Sigmoid colon (tissue), 7 donors: ENCODE measurements around the gene GPATCH8. TPM values are rescaled to one million over a fixed set of nuclear protein-coding genes. Genes with fewer than 3 reads are reported as not detected.

Source experiments
- DNase-seq: peaks from one replicate; pipeline ENCODE4 v3.0.0-alpha.2; 2019
- H3K27ac ChIP-seq, 4 donors: fragments of 200-600 bp; sonication (generic); one replicate each; pipeline ENCODE4 v1.5.1; 2016 to 2019; ENCODE audit warnings: mild to moderate bottlenecking in 1 of 4
- H3K27me3 ChIP-seq, 3 donors: fragments of 200-600 bp; sonication (generic); one replicate each; pipeline ENCODE4 v1.5.1; 2019; ENCODE audit warnings: mild to moderate bottlenecking in 1 of 3
- H3K36me3 ChIP-seq, 4 donors: fragments of 200-600 bp; sonication (generic); one replicate each; pipeline ENCODE4 v1.5.1; 2016 to 2019
- H3K4me1 ChIP-seq, 4 donors: fragments of 200-600 bp; sonication (generic); one replicate each; pipeline ENCODE4 v1.5.1; 2017 to 2019
- H3K4me3 ChIP-seq, 4 donors: fragments of 200-600 bp; sonication (generic); one replicate each; pipeline ENCODE4 v1.5.1; 2017 to 2019; ENCODE audit warnings: mild to moderate bottlenecking in 2 of 4, moderate library complexity in 1 of 4
- H3K9me3 ChIP-seq, 4 donors: fragments of 200-600 bp in 3 of 4; sonication (generic) in 3 of 4; one replicate each; pipeline versions ENCODE4 v1.5.1 to v1.6.1; 2013 to 2019
- EP300 ChIP-seq, 4 donors: sonication (generic); formaldehyde crosslinking; IDR thresholded peaks; one replicate each; pipeline ENCODE4 v1.6.1; 2017; ENCODE audit warnings: antibody characterized with exemption in 4 of 4
- POLR2A ChIP-seq, 2 donors: fragments of 450-650 bp; IDR thresholded peaks; one replicate each; pipeline ENCODE4 v1.6.1; 2016; ENCODE audit warnings: antibody characterized with exemption in 2 of 2, mild to moderate bottlenecking in 2 of 2, moderate library complexity in 2 of 2
- POLR2AphosphoS5 ChIP-seq, 4 donors: sonication (generic); formaldehyde crosslinking; IDR thresholded peaks; one replicate each; pipeline ENCODE4 v1.6.1; 2017; ENCODE audit warnings: antibody characterized with exemption in 4 of 4
- WGBS, 2 donors: extraction: QIAGEN DNeasy Blood & Tissue Kit; methylation state at CpG; one replicate each; pipeline ENCODE4 v1.1.7; 2013; 5-methylcytosine and 5-hydroxymethylcytosine counted together
- intact Hi-C: fragments of 100-400 bp; cut with DNase I; formaldehyde crosslinking; loops from one replicate; pipeline ENCODE4 v1.15.1; 2023
- polyA plus RNA-seq, 3 donors: library from polyadenylated mRNA; stranded (reverse); fragments of 200-250 nt; gene quantifications; one replicate each; pipeline ENCODE4 v1.2.3, GENCODE V29; 2013
- small RNA-seq, 3 donors: library from RNA; depleted of rRNA; stranded (forward); fragments of <200 nt; gene quantifications; one replicate each; pipeline ENCODE3, GENCODE V24; 2016
- total RNA-seq, 4 donors: library from RNA; depleted of rRNA; stranded (reverse); fragments of >200 nt; gene quantifications; one replicate each; pipeline ENCODE4 v1.1.0, GENCODE V29; 2016
- TF ChIP-seq, protein P1 (sequence below), 4 experiments: fragments of 450-650 bp in 3 of 4; fragments of 200-600 bp in 1 of 4; IDR thresholded peaks; one replicate each; pipeline ENCODE4 v1.5.1; 2016 to 2019; ENCODE audit warnings: antibody characterized with exemption in 4 of 4, mild to moderate bottlenecking in 3 of 4, moderate library complexity in 2 of 4
- donor health status: healthy with polysubstance abuse.
- donor health status: Bipolar disorder and iron deficiency.
- donor health status: healthy.

The GPATCH8 gene
- total and polyA plus RNA-seq, 7 donors, result 4.8 to 43.2 (median 27.5) TPM

DNA sequence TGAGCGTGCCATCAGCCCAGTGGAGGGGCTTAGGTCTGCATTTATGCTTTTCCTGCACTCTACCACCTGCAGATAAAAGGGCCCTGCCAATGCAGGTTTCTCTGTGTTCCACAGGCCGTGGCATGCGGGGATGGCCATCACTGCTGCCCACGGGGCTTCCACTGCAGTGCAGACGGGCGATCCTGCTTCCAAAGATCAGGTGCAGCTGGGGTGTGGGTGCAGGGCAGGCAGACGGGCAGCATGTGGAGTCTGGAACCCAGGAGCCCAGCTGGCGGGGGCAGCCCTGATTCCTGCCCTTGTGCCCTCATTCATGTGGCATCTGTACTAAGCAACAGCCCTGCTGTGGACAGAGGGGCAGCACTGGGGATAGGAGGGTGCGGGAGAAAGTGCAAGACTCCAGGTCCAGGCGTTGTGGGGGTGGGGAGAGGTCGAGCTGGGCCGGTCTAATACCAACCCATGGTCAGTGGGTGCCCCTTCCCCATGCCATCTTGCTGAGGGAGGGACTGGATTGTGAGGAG lies 153.6 kb downstream of the GPATCH8 start:
- intact Hi-C loops, result loop anchor here (5.0 kb wide), 2 partner anchors 42 to 137 kb away; partner anchors contain the start of gene RUNDC3A
- no peak for DNase-seq
- H3K27ac ChIP-seq, result no peak overlapping the region
- H3K4me3 ChIP-seq, result no peak overlapping the region
- 91% methylated on average over 12 of the region's 12 CpGs for WGBS, 2 donors
- peaks cover 0 to 18% (median 16%) of the 10 kb centered on the region in 4 donors for H3K4me1 ChIP-seq
- TF ChIP-seq POLR2A (IDR thresholded peaks at IDR 0.05) (no peak), POLR2AphosphoS5 (IDR thresholded peaks at IDR 0.05) (no peak), EP300 (IDR thresholded peaks at IDR 0.05) (no peak)
- TF ChIP-seq, protein P1, sequence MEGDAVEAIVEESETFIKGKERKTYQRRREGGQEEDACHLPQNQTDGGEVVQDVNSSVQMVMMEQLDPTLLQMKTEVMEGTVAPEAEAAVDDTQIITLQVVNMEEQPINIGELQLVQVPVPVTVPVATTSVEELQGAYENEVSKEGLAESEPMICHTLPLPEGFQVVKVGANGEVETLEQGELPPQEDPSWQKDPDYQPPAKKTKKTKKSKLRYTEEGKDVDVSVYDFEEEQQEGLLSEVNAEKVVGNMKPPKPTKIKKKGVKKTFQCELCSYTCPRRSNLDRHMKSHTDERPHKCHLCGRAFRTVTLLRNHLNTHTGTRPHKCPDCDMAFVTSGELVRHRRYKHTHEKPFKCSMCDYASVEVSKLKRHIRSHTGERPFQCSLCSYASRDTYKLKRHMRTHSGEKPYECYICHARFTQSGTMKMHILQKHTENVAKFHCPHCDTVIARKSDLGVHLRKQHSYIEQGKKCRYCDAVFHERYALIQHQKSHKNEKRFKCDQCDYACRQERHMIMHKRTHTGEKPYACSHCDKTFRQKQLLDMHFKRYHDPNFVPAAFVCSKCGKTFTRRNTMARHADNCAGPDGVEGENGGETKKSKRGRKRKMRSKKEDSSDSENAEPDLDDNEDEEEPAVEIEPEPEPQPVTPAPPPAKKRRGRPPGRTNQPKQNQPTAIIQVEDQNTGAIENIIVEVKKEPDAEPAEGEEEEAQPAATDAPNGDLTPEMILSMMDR (IDR thresholded peaks at IDR 0.05), result no peak
- no peaks in the 10 kb centered on the region for H3K9me3 ChIP-seq
- H3K36me3 ChIP-seq, result peaks cover 0 to 43% (median 29%) of the 10 kb centered on the region in 4 donors
- no peaks in the 10 kb centered on the region for H3K27me3 ChIP-seq

GRCh38 chr17:44348988-44349364 lies 154.2 kb downstream of the GPATCH8 start:
- Histone ChIP-seq H3K4me1 (peaks cover 0 to 23% (median 21%) of the 10 kb centered on the region in 4 donors), H3K36me3 (peaks cover 0 to 43% (median 29%) of the 10 kb centered on the region in 4 donors), H3K27ac (no peak overlapping the region), H3K27me3 (no peaks in the 10 kb centered on the region), H3K4me3 (no peak overlapping the region), H3K9me3 (no peaks in the 10 kb centered on the region)
- WGBS, 2 donors, result 91 to 92% methylated on average over 6 of the region's 6 CpGs
- intact Hi-C loops, result loop anchor here (5.0 kb wide), 2 partner anchors 42 to 137 kb away; partner anchors contain the start of gene RUNDC3A
- no peak for DNase-seq
- TF ChIP-seq POLR2A (IDR thresholded peaks at IDR 0.05), result no peak
- TF ChIP-seq EP300 (IDR thresholded peaks at IDR 0.05), result no peak
- TF ChIP-seq POLR2AphosphoS5 (IDR thresholded peaks at IDR 0.05), result no peak

- no peaks in the 10 kb centered on the region for H3K27me3 ChIP-seq
- H3K9me3 ChIP-seq, result no peaks in the 10 kb centered on the region
- 71 to 87% methylated on average over 9 of the region's 9 CpGs for WGBS, 2 donors
- H3K4me1 ChIP-seq, result peaks cover 0 to 21% (median 18%) of the 10 kb centered on the region in 4 donors
- H3K36me3 ChIP-seq, result peaks cover 0 to 43% (median 29%) of the 10 kb centered on the region in 4 donors
- intact Hi-C loops, result loop anchor here (5.0 kb wide), 2 partner anchors 41 to 136 kb away; partner anchors contain the start of gene RUNDC3A
- TF ChIP-seq POLR2AphosphoS5 (IDR thresholded peaks at IDR 0.05) (no peak), EP300 (IDR thresholded peaks at IDR 0.05) (no peak), POLR2A (IDR thresholded peaks at IDR 0.05) (no peak)
- TF ChIP-seq, protein P1 (IDR thresholded peaks at IDR 0.05), result no peak
- no peak overlapping the region for H3K27ac ChIP-seq
- H3K4me3 ChIP-seq, result no peak overlapping the region
- DNase-seq, result no peak
Measured at GRCh38 chr17:44348234-44348987, 154.8 kb downstream of the GPATCH8 start.

Small RNAs within 50 kb of the gene (small RNA-seq; reads per million reads assigned to genes)
- 0 reads per million in 3 donors for gene RN7SL258P

Other genes with a start within 250 kb of the GPATCH8 start
- gene SLC4A1, start 235.3 kb downstream of the GPATCH8 start, total RNA-seq, result under 1 TPM in 1 of 4 donors, not detected in 3; under 0.01 TPM
- under 1 TPM in 1 of 3 donors, not detected in 2; 0.23 TPM for gene SLC4A1, start 235.3 kb downstream of the GPATCH8 start, polyA plus RNA-seq
- 10 to 100 TPM in 1 of 4 donors, 1 to 10 TPM in 3; 1.2 to 10.5 (median 6.0) TPM for gene RUNDC3A, start 194.8 kb downstream of the GPATCH8 start, total RNA-seq
- gene RUNDC3A, start 194.8 kb downstream of the GPATCH8 start, polyA plus RNA-seq, result 1 to 10 TPM in 2 of 3 donors, under 1 TPM in 1; 0.46 to 2.5 (median 1.2) TPM
- gene SLC25A39, start 178.6 kb downstream of the GPATCH8 start, total RNA-seq, result 10 to 100 TPM; 39.0 to 51.8 (median 43.3) TPM
- gene SLC25A39, start 178.6 kb downstream of the GPATCH8 start, polyA plus RNA-seq, result 100 to 1,000 TPM; 121 to 163 (median 136) TPM
- 100 to 1,000 TPM; 141 to 245 (median 171) TPM for gene GRN, start 158.1 kb downstream of the GPATCH8 start, total RNA-seq
- 100 to 1,000 TPM in 2 of 3 donors, 10 to 100 TPM in 1; 69.7 to 245 (median 218) TPM for gene GRN, start 158.1 kb downstream of the GPATCH8 start, polyA plus RNA-seq
- gene FAM171A2, start 139.6 kb downstream of the GPATCH8 start, total RNA-seq, result 1 to 10 TPM in 3 of 4 donors, under 1 TPM in 1; 0.66 to 1.7 (median 1.5) TPM
- gene FAM171A2, start 139.6 kb downstream of the GPATCH8 start, polyA plus RNA-seq, result under 1 TPM in 1 of 3 donors, not detected in 2; 0.67 TPM
- under 1 TPM in 3 of 4 donors, not detected in 1; 0.27 to 0.36 (median 0.33) TPM for gene ITGA2B, start 113.8 kb downstream of the GPATCH8 start, total RNA-seq
- gene ITGA2B, start 113.8 kb downstream of the GPATCH8 start, polyA plus RNA-seq, result under 1 TPM in 1 of 3 donors, not detected in 2; 0.35 TPM
- gene FZD2, start 54.1 kb upstream of the GPATCH8 start, total RNA-seq, result 1 to 10 TPM; 2.1 to 2.8 (median 2.5) TPM
- gene FZD2, start 54.1 kb upstream of the GPATCH8 start, polyA plus RNA-seq, result 1 to 10 TPM in 2 of 3 donors, under 1 TPM in 1; 0.60 to 1.4 (median 1.2) TPM
- under 1 TPM in 1 of 4 donors, not detected in 3; 0.36 TPM for gene MEIOC, start 153.1 kb upstream of the GPATCH8 start, total RNA-seq
- gene MEIOC, start 153.1 kb upstream of the GPATCH8 start, polyA plus RNA-seq, result under 1 TPM in 1 of 3 donors, not detected in 2; 0.12 TPM
- 10 to 100 TPM; 14.3 to 20.8 (median 15.8) TPM for gene CCDC43, start 186.4 kb upstream of the GPATCH8 start, total RNA-seq
- 10 to 100 TPM; 10.2 to 14.9 (median 14.3) TPM for gene CCDC43, start 186.4 kb upstream of the GPATCH8 start, polyA plus RNA-seq
- gene DBF4B, start 205.3 kb upstream of the GPATCH8 start, total RNA-seq, result 1 to 10 TPM; 3.5 to 5.2 (median 4.8) TPM
- gene DBF4B, start 205.3 kb upstream of the GPATCH8 start, polyA plus RNA-seq, result 1 to 10 TPM in 2 of 3 donors, under 1 TPM in 1; 0.60 to 7.8 (median 1.2) TPM